Activated T-helper 1 cell treated with anti-CD3 and anti-CD28 coated beads, Interleukin-2, amount 50 U/mL, for 16 hours (primary cell): ENCODE measurements around the gene DGKK.
"Not testable (repeated sequence)": the region's sequence is repeated elsewhere in the genome, so short reads cannot be mapped to it uniquely, and the experiment has no call there.

ENCODE experiments used
- DNase-seq, 2 donors: peaks; one replicate each; pipeline ENCODE4 v3.0.0-alpha.2; 2020; ENCODE audit warnings: low read depth in 1 of 2, low spot score in 1 of 2

The DGKK gene

DNA sequence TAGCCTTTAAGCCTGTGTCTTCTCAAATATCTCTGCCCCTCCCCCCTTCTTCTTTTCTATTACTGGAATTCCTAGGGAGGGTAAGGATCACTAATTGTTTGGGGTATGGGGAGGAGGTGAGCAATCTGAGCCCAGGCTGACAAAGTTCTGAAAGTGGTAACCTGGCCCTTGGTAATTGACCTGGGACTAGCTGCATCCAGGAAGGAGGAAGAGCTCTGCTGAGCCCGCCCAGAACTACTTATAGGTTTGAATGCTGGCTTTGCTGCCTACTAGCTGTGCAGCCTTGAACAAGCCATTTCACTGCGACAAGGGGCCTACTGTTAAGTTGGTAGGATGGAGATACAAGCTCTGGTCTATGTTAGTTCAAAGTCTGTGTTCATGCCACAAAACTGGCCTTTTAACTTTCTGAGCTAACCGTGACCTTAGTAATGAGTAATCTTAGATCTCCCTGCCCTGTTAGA, 37.8 kb downstream of the DGKK start:
- DNase-seq: no peak

DNA sequence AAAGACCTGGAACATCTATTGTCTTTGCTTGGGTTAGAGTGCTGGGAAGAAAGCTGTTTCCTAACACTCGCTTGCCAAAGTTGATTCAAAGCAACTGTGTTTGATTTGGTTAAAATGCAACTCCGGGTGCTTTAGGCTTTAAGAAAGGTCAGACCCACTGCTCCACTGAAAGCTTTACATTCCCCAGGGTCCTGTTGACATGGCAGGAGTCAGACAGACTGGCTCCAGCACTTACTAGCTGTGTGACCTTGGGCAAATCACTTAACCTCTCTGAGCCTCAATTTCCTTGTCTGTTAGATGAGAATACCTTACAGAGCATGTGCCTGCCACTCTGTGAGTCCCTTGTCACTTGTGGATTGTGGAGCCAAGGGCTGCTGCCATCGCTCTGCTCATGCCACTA, 39.0 kb downstream of the DGKK start:
- no peak for DNase-seq

DNA sequence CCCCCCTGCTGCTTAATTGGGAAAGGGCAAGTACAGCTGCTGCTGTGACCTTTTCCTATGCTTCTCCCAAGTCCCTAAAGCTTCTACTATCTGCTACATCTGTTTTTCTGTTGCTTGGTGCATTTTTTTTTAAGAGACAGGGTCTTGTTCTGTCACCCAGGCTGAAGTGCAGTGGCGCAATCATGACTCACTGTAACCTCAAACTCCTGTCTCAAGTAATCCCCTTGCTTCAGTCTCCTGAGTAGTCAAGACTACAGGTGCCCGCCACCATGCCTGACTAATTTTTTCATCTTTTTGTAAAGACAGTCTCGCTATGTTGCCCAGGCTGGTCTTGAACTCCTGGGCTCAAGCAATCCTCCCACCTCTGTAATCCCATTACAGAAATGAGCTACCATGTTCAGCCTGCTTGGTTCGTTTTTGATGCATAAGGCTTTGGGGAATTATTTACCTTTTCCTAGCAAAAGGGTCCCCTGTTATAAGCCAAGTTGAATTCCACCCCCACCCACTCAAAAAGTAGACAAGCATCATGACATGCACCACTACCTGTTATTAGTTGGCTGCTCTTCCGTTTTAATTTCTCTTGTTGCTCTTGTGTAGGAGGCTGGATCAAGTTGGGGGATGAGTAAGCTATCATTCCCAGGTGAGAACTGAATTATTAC, 39.6 kb downstream of the DGKK start:
- no peak for DNase-seq

DNA sequence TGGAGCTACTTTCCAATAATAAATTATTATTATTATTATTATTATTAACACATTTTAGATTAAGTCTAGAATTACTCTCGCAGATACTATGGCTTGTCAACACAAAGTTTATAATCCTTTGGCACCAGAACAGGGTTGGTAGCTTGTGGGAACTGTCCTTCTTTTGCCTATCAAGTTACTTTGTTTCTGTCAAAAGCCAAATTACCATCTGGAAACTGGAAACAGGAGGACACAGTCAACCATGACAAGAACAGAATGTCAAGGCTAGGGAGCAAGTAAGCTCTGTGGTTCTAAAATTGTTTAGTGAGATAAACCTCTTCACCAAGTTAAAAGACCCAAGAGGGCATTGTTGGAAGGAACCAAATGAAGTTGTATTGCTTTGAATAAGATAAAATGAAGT, 42.5 kb downstream of the DGKK start:
- DNase-seq: no peak

DNA sequence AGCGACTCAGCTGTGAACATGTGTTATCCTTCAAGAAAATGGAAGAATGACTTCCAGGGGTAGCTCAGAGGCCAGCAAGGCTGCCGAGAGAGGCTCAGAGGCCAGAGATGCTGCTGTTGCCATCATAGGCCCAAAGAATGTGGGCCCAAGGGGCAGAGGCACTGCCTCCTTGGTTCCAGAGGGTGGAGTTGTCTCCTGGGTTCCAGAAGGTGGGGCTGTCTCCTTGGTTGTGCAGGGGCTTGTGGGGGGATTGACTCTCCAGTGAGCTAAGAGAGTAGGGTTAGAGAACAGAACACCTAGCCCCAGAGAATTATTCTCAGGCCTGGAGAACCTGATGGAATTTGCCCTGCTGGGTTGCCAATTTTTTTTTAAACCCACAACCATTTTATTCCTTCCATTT, 62.6 kb downstream of the DGKK start:
- DNase-seq: no peak

DNA sequence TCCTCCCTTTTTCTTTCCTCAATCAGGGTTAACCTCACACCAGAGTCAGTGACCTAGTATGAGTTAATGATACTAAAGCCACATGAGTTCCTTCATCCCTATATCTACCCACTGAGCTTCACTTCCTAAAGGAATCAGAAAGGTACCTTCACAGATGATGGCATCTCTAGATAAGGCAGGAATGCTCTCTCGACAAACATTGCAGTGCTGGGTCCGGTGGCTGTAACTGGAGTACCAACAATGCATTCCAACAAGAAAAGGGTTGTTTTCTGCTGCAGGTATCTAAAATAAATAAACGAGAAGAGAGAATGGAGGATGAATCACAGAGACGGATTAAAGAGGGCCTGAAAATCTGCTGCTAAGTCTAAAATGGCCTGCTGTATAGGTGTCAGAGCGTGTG, 66.7 kb downstream of the DGKK start:
- no peak for DNase-seq

DNA sequence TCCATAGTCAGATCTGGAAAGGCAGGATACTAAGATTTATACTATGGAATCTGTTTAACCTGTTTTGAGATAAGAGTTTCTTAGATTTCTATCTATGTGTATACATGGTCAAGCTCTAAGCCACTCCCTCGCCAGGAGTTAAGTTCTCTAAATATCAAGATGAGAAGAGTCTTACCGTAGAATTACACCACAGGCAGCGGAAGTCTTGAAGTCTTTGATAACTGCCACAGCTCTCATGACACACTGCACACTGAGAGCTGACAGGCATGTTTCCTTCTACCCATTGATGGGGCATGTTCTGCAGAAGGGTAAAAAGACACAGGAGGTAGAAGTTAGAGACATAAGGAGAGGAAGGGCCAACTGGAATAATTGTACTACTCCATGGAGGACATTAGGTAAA, 67.7 kb downstream of the DGKK start:
- no peak for DNase-seq

DNA sequence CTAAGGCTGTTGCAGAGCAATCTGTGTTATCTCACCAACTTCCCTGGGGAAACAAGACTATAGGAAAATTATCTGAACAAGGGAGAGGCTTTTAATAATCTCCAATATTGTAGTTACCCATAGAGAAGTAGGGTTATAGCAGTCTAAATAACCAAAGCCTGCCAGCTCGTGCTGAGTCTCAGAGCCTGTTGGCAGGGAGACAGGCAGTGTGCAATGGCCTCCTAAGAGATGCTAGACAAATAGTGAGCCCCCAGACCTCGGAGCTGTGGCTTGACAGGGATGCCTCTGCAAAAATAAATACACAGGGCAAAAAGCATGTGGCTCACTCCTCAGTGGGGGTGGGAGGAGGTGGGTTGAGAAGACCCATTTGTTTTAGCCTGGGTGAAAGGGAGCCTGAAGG, 76.7 kb downstream of the DGKK start:
- DNase-seq: no peak

DNA sequence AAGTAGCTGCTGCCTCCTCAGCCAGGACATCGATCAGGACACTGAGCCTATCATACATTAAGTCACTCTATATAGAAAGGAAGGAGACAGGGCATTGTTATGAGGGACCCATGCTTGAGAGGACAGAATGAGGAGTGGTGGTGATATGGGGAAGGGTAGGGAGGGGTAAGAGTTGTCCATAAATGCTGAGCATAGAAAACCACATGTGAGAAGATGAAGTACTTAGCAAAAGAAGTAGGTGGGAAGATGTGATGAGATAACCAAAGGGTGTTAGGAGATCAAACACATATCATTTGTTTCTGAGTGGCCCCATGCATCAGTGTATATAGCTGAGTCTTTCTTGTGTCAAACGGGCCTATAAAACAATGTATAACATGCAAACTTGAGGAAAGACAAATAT, 84.1 kb downstream of the DGKK start:
- no peak for DNase-seq

DNA sequence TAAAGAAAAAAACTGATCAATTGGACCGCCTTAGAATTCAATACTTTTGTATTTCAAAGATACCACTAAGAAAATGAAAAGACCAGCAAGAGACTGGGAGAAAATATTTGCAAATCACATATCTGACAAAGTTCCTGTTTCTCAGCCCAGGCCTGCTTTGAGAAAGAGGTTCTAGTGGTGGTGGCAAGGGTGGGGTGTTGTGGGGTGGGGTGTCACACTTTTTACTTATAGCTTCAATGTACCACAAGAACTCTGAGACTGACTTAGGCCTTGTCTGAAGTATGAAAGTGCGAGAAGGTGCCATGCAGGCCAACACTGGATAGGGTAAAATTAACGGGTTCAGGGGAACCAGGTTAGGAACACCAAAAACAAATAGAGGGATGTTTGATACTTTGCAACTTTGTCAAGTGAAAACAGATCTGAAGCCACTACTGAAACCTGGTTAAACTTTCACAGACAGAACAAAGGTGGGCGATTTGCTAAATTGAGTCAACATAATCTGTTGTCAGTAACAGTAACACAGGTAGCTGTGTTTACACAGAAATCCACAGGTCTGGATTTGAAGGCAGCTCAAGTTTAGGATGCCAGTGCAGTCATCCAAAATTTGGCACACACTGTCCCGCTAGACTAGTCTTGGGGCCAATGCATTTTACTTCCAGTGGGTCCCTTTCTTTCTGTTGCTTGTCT, 88.8 kb downstream of the DGKK start:
- DNase-seq: no peak

DNA sequence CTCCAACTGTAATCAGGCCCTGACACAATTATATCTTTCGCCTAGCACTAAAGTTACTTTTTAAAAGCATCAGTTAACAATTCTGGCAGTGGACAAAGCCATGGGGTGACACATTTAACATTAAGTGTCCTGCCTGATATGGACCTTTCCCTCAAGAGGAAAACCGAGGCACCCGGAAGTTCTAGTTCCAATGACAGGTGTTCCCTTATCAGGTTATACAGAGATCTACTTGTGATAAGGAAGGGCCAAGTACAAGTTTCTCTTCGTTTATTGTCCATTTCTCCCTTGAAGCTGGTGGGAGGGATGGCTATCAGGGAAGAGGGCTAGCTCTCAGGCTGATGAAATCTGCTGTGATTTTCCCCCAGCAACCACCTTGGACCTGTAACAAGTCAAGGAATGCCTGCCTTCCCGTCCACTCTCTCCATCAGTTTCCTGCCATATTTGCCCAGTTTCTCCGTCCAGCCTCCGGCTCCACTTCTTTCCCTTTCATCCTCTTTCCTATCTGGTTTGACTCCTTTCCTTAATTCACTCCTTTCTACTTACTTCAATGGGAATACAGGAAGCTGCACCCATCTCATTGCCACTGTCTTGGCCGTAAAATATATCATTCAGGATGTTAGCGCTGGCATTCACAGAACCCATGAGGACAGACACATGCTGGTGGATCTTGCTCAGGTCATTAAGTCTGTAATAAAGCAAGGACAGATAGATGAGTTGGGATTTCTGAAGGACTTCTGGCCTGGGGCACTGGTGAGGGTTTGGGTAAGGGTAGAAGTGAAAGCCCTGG, 95.0 kb downstream of the DGKK start:
- no peak for DNase-seq

DNA sequence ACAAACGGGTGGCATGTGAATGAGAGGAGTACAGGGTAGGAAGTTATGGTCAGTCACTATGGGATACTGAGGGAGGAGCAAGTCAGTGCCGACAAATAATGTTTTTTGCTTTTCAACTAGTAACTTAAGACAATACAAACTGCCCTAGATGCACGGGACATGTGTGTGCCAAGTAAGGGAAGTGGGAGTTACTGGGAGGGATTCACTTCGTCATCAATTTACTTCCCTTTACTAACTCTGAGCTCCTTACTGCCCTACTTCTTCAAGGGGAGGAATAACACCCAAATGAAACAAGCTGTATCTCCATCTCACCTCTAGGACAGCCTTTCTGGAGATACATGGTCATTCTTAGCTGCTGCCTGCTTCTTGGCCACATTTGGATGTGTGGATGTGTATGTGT, 97.7 kb downstream of the DGKK start:
- no peak for DNase-seq

DNA sequence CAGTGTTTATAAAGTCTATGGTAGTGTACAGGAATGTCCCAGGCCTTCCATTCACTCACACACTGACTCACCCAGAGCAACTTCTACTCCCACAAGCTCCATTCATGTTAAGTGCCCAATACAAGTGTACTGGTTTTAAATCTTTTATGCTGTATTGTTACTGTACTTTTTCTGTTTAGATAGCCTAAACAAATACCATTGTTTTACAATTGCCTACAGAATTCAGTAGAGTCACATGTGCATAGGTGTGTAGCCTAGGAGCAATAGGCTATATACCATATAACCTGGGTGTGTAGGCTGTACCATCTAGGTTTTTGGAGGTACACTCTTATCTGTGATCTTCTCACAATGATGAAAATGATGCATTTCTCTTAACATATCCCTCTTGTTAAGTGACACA, 126.7 kb downstream of the DGKK start:
- no peak for DNase-seq

DNA sequence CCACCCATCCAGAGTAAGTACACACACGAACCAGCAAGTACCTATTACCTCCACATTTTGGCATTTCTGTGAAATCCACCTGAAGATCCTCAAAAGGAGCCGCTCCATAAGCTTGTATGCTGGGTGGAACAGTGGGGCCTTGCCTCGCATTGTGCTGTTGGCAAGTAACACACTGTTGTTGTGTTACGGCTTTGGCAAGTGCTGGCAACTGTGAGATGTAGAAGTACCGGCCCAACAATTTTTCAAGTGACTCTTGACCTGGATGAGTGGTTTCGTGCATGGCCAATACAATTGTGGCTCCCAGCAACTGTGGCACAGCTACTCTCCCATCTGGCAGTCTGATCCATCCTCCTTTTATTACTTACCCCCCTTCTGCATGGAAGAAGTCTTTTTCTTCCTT, 137.3 kb downstream of the DGKK start:
- DNase-seq: no peak

DNA sequence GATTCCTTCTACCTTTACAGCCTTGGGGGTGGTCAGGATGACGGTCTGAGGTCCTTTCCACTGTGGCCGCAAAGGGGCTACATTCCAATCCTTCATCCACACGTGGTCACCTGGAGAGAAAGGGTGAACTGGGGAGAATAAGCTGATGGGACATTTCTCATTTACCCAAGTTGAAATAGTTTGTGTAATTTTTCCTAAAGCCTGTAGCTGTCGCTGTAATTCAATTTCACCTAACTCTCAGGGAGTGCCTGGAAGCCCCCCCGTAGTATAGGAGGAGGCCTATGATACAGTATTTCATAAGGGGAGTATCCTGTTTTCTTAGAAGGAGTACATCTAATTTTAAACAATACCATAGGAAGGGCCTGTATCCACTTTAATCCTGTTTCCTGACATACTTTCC, 138.0 kb downstream of the DGKK start:
- not testable (repeated sequence) for DNase-seq

DNA sequence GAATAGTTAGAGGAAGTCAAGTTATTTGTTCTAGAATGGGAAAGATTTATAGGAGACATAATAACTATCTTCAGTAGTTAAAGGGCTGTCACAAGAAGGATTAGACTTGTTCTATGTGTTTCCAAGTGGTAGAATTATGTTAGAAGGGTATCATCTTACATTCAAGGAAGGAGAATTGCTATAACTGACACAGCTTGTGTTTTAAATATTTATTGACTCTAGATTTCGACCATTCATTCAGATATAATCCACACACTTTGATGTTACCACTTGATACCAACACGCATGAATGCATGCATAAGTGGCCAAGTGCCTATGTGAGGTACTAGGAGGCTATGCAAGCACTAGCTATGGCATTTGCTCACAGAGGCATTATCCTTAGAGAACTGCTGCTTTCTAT, 143.4 kb downstream of the DGKK start:
- no peak for DNase-seq
